Loucy (cell line): ENCODE data around the gene CMC4.

Experiments
- CTCF ChIP-seq: fragments of 200-600 bp; sonication (generic); conservative IDR thresholded peaks from 2 replicates; pipeline ENCODE4 v1.5.1; 2014; ENCODE audit warnings: mild to moderate bottlenecking, antibody characterized with exemption, low read length
- EZH2phosphoT487 ChIP-seq: fragments of 200-600 bp; IDR thresholded peaks from 2 replicates; pipeline ENCODE4 v1.6.1; 2018; ENCODE audit warnings: antibody characterized with exemption, mild to moderate bottlenecking, moderate library complexity, borderline replicate concordance

GRCh38 chrX:155054255-155054654 lies 16.7 kb downstream of the CMC4 start:
- TF ChIP-seq CTCF: no peak
- TF ChIP-seq EZH2phosphoT487: no peak
